Mucosa of stomach (tissue), 1 donor: ENCODE measurements around the gene CARD8.
"Not testable (repeated sequence)": the region's sequence is repeated elsewhere in the genome, so short reads cannot be mapped to it uniquely, and the experiment has no call there.

Experiments
- H3K27me3 ChIP-seq: one replicate; pipeline ENCODE4 v1.7.0; 2013; ENCODE audit warnings: mild to moderate bottlenecking, low read length; ENCODE audit not compliant: control insufficient read depth, insufficient read depth
- H3K36me3 ChIP-seq: one replicate; pipeline ENCODE4 v1.7.0; 2013; ENCODE audit warnings: low read length; ENCODE audit not compliant: control insufficient read depth, insufficient read depth
- H3K4me1 ChIP-seq: one replicate; pipeline ENCODE4 v1.7.0; 2013; ENCODE audit warnings: mild to moderate bottlenecking, low read length; ENCODE audit not compliant: control insufficient read depth, insufficient read depth
- H3K4me3 ChIP-seq: one replicate; pipeline ENCODE4 v1.7.0; 2013; ENCODE audit warnings: low read length
- H3K9ac ChIP-seq: one replicate; pipeline ENCODE4 v1.7.0; 2013; ENCODE audit warnings: mild to moderate bottlenecking, low read length, moderate library complexity
- H3K9me3 ChIP-seq: one replicate; pipeline ENCODE4 v1.7.0; 2013; ENCODE audit warnings: mild to moderate bottlenecking, low read length, moderate library complexity; ENCODE audit not compliant: control insufficient read depth
- donor health status: Pancreatic carcinoma.

The CARD8 gene, protein sequence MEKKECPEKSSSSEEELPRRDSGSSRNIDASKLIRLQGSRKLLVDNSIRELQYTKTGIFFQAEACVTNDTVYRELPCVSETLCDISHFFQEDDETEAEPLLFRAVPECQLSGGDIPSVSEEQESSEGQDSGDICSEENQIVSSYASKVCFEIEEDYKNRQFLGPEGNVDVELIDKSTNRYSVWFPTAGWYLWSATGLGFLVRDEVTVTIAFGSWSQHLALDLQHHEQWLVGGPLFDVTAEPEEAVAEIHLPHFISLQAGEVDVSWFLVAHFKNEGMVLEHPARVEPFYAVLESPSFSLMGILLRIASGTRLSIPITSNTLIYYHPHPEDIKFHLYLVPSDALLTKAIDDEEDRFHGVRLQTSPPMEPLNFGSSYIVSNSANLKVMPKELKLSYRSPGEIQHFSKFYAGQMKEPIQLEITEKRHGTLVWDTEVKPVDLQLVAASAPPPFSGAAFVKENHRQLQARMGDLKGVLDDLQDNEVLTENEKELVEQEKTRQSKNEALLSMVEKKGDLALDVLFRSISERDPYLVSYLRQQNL

GRCh38 chr19:48255376-48256303, at the start of gene CARD8:
Gene CARD8 (minus strand): TSS chr19:48255912. CDS start chr19:48241020, 14,892 bp downstream.
- Histone ChIP-seq H3K4me1 (peaks cover 9% of the 10 kb centered on the region), H3K9ac (peak within 1 kb of the TSS; percentile 97), H3K27me3 (no peaks in the 10 kb centered on the region), H3K9me3 (no peaks in the 10 kb centered on the region), H3K36me3 (no peaks in the 10 kb centered on the region), H3K4me3 (peak within 1 kb of the TSS; percentile 100)

DNA sequence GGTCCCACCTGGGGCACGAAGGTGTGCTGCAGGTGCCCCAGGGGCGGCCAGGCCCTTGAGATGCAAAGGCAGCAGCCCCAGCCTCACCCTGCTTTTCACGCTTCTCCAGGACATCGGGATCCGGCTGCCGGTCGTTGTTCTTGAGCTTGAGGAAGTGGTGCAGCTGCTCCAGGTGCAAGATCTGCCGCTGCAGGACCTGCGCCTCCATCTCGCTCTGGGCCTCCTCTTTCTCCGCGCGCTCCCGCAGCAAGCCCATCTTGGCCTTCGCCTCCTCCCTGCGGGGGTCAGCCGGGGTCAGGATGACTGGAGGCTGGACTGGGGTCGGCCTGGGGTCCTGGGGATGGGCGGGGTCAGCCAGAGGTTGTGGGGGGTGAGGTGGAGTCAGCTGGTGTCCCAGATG, 48.2 kb upstream of the CARD8 start:
- H3K9me3 ChIP-seq = no peaks in the 10 kb centered on the region
- no peak overlapping the region for H3K4me3 ChIP-seq
- no peaks in the 10 kb centered on the region for H3K36me3 ChIP-seq
- no peaks in the 10 kb centered on the region for H3K4me1 ChIP-seq
- H3K9ac ChIP-seq = no peak overlapping the region
- no peaks in the 10 kb centered on the region for H3K27me3 ChIP-seq

- no peaks in the 10 kb centered on the region for H3K27me3 ChIP-seq
- H3K9me3 ChIP-seq = no peaks in the 10 kb centered on the region
- H3K9ac ChIP-seq = no peak overlapping the region
- H3K36me3 ChIP-seq = no peaks in the 10 kb centered on the region
- H3K4me1 ChIP-seq = no peaks in the 10 kb centered on the region
- H3K4me3 ChIP-seq = no peak overlapping the region
Measured at GRCh38 chr19:48303367-48303766, 47.7 kb upstream of the CARD8 start.

DNA sequence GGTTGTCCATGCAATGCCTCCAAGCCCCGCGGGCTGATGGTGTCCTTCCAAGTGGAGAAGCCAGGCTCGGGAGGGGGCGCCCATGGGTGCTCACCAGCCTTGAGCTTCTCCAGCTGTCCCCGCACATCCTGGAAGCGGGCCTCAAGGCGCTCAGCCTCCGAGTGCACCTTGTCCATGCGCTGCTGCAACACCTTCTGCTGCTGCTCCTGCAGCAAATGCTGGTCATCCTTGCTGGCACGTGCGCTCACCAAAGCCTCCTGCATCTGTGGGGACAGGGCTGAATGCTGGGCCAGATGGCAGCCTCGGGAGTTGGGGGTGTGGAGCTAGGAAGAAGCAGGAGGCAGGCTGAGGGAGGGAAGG, 46.9 kb upstream of the CARD8 start:
- Histone ChIP-seq H3K27me3 (no peaks in the 10 kb centered on the region), H3K36me3 (no peaks in the 10 kb centered on the region), H3K9ac (no peak overlapping the region), H3K9me3 (no peaks in the 10 kb centered on the region), H3K4me3 (no peak overlapping the region), H3K4me1 (no peaks in the 10 kb centered on the region)

DNA sequence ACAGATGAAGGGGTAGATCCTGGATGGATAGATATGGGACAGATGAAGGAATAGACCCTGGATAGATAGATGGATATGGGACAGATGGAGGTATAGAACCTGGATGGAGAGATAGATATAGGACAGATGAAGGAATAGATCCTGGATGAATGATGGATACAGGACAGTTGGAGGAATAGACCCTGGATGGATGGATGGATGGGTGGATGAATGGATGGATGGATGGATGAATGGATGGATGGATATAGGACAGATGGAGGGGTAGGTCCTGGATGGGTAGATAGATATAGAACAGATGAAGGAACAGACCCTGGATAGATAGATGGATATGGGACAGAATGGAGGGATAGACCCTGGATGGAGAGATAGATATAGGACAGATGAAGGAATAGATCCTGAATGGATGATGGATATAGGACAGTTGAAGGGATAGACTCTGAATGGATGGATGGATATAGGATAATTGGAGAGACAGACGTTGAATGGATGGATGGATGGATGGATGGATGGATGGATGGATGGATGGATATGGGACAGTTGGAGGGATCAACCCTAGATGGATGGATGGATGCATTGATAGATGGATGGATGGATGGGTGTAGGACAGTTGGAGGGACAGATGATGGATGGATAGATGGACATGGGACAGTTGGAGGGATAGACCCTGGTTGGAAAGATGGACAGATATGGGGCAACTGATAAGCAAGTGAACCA, 46.3 kb upstream of the CARD8 start:
- no peak overlapping the region for H3K4me3 ChIP-seq
- H3K9me3 ChIP-seq = no peaks in the 10 kb centered on the region
- no peaks in the 10 kb centered on the region for H3K27me3 ChIP-seq
- no peaks in the 10 kb centered on the region for H3K36me3 ChIP-seq
- no peak overlapping the region for H3K9ac ChIP-seq
- H3K4me1 ChIP-seq = no peaks in the 10 kb centered on the region

DNA sequence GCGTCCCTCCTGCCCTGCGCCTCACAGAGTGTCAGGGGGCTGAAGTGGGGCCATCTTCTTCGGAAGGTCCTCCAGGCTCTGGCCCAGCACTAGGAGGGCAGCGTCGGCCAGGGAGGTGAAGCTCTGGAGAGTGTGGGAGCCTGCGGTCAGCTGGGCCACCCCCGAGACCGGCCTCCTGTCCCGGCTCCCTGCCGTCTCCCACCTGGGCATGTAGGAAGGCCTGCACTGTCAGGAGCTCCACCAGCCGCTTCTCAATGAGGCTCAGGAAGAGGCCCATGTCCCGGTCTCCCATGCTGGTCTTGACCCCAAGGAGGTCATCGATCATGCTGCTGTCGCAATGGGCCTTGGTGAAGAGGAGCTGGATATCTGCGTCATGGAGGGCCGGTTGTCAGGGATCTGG, 42.3 kb upstream of the CARD8 start:
- Histone ChIP-seq H3K9me3 (no peaks in the 10 kb centered on the region), H3K4me1 (no peaks in the 10 kb centered on the region), H3K9ac (no peak overlapping the region)

GRCh38 chr19:48296963-48297734, 41.4 kb upstream of the CARD8 start:
- no peaks in the 10 kb centered on the region for H3K36me3 ChIP-seq
- H3K4me1 ChIP-seq = no peaks in the 10 kb centered on the region
- no peaks in the 10 kb centered on the region for H3K27me3 ChIP-seq
- H3K9me3 ChIP-seq = no peaks in the 10 kb centered on the region
- H3K4me3 ChIP-seq = no peak overlapping the region
- H3K9ac ChIP-seq = no peak overlapping the region

More for the DNA sequence above, 42.3 kb upstream of the CARD8 start:
- no peak overlapping the region for H3K4me3 ChIP-seq
- no peaks in the 10 kb centered on the region for H3K27me3 ChIP-seq
- no peaks in the 10 kb centered on the region for H3K36me3 ChIP-seq

DNA sequence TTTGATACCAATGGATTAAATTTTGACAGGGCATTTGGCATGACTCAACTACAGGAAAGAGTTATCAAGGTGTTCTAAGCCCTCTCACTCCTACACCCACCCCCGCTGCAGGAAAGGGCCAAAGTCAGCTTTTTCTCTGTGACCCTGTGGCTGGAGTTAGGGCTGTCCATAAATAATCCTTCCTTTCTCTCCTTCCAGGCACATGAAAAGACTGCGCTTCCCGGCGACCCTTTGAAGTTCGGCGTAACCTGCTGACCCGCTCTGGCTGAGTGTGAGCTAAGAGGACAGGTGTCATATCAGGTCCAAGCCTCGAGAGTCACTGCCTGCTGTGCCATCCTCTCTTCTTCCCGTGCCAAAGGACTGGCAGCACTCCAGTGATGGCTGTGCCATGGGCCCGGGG, 39.7 kb upstream of the CARD8 start:
- no peak overlapping the region for H3K9ac ChIP-seq
- H3K27me3 ChIP-seq = peaks cover 3% of the 10 kb centered on the region
- H3K4me3 ChIP-seq = no peak overlapping the region
- H3K36me3 ChIP-seq = no peaks in the 10 kb centered on the region
- no peaks in the 10 kb centered on the region for H3K9me3 ChIP-seq
- H3K4me1 ChIP-seq = peaks cover 6% of the 10 kb centered on the region

GRCh38 chr19:48292798-48293197, 37.1 kb upstream of the CARD8 start:
- no peak overlapping the region for H3K4me3 ChIP-seq
- H3K9me3 ChIP-seq = no peaks in the 10 kb centered on the region
- no peak overlapping the region for H3K9ac ChIP-seq
- H3K27me3 ChIP-seq = peaks cover 5% of the 10 kb centered on the region
- peaks cover 6% of the 10 kb centered on the region for H3K4me1 ChIP-seq
- H3K36me3 ChIP-seq = no peaks in the 10 kb centered on the region

DNA sequence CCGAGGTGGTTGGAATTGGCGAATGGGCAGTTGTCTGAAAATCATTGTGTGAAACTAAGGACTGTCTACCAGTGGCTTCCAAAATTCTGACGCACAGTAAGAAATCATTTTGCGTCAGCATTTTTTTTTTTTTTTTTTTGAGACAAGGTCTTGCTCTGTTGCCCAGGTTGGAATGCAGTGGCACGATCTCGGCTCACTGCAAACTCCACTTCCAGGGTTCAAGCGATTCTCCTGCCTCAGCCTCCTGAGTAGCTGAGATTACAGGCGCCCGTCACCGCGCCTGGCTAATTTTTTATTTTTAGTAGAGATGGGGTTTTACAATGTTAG, 35.7 kb upstream of the CARD8 start:
- H3K4me1 ChIP-seq, H3K9ac ChIP-seq, H3K4me3 ChIP-seq: not testable (repeated sequence)

DNA sequence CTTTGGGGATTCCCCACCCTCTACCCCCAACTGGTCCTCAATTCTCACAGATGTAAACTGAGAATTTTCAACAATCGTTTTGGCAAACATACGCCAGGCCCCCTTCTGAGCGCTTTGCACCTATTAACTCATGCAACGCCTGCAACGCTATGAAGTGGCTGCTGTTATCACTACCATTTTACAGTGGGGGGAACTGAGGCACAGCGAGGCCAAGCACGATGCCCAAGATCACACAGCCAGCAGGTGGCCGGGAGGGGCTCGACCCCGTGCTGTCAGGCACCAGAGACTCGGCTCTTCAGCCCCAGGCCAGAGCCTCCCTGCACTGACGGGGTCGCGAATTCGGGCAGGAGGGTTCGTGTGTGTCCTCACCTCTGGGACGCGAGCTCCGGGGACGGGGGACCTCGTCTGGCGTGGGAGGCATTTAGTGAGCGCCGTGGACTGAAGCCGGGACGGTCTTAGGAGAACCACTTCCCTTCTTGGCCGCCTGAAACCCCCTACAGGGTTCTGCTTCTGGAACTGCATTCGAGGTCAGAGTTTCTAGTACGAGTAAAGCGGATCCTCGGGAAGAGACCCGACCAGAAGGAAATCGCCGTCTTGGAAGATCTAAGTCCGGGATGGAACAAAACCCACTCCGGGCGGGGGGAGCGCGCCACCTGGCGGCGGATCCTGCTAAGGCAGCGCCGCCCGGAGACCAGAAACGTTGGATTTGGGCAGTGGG, 35.2 kb upstream of the CARD8 start:
- H3K9ac ChIP-seq = peak overlapping the region; percentile 19
- H3K4me3 ChIP-seq = peak overlapping the region; percentile 5

More for the DNA sequence above, 35.7 kb upstream of the CARD8 start:
- not testable (repeated sequence) for H3K36me3 ChIP-seq, H3K9me3 ChIP-seq, H3K27me3 ChIP-seq

More for the DNA sequence above, 35.2 kb upstream of the CARD8 start:
- H3K9me3 ChIP-seq = no peaks in the 10 kb centered on the region
- H3K27me3 ChIP-seq = peaks cover 5% of the 10 kb centered on the region
- H3K36me3 ChIP-seq = no peaks in the 10 kb centered on the region
- peaks cover 6% of the 10 kb centered on the region for H3K4me1 ChIP-seq
